ENCODE measurements around the gene MLLT3.

The MLLT3 gene

GRCh38 chr9:20407013-20407412 lies 215.3 kb downstream of the MLLT3 start:
- no peak for DNase-seq

DNA sequence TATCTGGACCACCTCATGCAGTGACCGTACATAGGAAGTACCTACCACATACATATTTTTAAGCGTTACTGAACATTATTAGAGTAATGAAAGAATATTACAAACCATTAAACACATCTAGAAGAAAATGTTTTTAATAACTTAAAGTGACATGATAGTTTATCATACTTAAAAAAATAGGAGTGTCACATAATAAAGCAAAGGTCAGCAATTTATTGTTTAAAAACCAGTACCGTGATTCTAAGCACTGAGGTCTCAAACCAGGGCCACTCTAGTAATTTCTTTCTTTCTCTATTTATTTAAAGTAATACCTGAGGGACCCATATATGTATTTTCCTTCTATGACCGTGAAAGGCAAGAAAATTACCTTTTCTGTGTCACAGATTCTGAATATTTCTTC lies 216.0 kb downstream of the MLLT3 start:
- no peak for DNase-seq

- DNase-seq, result no peak
These were observed 216.7 kb downstream of the MLLT3 start for GRCh38 chr9:20405616-20406015.

DNA sequence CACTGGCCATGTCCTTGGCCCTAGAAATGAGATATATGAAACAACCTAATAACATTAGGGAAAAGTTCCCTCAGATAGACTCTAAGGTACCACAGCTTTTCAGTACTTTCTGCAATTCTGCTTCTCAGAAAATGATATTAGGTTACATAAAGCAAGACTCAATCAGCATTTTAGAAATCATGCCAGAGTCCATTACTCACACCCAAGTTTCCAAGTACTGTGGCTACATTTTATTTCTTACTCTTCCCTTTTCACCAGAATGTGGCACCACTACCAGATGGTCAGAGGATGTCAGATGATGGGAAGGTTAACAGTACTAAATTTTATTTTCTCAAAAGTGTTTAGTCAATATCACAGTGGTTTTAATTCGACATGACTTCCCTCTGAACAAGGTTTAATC lies 217.2 kb downstream of the MLLT3 start:
- DNase-seq, result no peak

DNA sequence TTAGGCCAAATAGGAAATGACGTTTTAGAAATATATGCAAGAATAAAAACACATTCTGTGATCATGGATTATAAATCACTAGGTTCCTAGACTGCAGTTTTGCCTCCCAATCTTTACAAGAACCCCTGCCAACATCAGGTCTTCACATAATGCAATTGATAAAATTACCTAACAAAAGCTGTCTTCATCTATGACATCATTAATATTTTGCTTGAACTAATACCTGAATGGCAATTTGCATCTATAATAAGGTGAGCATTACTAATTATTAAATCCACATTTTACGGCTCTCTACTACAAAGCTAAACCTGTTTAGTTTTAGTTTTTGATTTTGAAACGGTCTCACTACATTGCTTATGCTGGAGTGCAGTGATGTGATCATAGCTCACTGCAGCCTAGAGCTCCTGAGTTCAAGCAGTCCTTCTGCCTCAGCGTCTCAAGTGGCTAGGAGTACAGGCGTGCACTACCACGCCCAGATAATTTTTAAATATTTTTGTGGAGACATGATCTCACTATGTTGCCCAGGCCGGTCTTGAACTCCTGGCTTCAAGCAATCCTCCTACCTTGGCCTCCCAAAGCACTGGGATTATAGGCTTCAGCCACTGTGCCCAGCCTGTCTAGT lies 218.0 kb downstream of the MLLT3 start:
- no peak for DNase-seq

DNA sequence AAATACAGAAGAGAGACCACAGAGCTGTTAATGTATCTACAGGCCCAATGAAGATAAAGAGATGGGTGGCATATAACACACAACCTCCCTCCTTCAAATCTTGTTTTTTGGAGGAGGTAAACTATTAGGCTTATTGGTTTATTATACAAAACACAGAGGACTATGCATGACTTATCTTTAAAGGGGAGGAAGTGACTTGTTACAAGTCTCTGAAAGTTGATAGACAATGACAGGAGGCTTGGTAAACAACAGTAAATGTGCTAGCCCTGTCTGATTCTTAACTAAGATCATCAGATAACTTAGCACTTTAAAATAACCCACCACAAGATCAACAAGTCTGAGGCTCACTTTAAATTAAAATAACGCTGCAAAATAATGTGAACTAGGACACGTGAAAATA lies 219.0 kb downstream of the MLLT3 start:
- DNase-seq, result no peak

- DNase-seq, result no peak
These were observed 219.9 kb downstream of the MLLT3 start for GRCh38 chr9:20402273-20402875.

GRCh38 chr9:20398536-20399338 lies 223.6 kb downstream of the MLLT3 start:
- peak; percentile 48 for DNase-seq

- DNase-seq, result no peak
These were observed 225.0 kb downstream of the MLLT3 start for GRCh38 chr9:20397348-20397747.

GRCh38 chr9:20396509-20396908 lies 225.8 kb downstream of the MLLT3 start:
- DNase-seq, result no peak

DNA sequence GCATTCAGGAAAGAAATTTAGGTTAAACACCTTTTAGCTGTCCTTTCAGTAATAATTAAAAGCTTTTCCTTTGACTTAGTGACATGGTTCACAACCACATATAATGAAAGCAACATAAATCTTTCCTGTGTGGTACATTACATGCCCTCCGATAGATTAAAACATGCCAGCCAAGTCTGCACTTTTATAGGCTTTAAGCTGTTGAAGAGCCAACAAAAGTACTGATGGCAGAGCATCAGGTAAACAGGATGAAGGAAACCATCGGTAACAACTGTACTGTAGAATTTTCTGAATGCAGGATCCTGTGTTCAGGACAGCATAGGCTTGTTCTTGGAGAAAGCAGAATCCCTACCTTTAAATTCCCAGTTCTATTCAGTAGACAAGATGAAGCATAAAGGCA lies 226.6 kb downstream of the MLLT3 start:
- DNase-seq, result peak; percentile 24

DNA sequence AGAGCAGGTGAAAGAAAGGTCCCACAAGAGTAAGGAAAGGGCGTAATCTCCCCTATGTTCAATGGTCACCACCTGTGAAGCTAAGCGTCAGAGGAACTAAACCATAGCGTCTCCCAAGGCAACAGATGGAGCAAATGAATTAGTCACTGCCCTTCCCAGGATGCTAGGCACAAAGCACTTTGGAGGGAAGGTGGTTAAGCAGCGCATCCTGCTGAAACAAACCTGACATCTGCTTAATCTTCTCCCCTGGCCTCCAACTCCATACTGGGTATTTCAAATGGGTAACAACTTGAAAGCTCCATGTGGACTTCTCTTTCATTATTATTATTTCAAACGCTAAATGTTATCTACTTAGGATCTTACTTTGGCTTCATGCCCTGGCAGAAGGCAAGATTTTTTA lies 227.3 kb downstream of the MLLT3 start:
- peak; percentile 36 for DNase-seq

DNA sequence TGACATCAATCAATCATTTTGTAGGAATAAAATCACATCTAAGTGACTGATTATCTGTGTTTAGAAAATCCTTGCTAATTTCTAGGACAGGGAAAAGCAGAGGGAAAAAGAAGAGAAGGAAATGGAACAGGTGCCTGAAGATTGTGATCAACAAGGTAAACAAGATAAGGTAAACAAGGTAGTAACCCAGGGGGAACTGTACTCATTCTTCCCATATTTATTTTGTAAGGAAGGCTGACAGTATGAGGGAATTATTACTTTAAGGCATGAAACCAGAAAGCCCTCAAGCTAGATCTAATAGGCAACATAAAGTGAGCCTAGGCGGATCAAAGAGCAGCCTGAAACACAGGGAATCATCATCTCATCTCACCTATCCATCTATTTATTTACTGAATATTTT lies 231.1 kb downstream of the MLLT3 start:
- no peak for DNase-seq

GRCh38 chr9:20390400-20390799 lies 231.9 kb downstream of the MLLT3 start:
- DNase-seq, result no peak

GRCh38 chr9:20387062-20387461 lies 235.2 kb downstream of the MLLT3 start:
- DNase-seq, result no peak

DNA sequence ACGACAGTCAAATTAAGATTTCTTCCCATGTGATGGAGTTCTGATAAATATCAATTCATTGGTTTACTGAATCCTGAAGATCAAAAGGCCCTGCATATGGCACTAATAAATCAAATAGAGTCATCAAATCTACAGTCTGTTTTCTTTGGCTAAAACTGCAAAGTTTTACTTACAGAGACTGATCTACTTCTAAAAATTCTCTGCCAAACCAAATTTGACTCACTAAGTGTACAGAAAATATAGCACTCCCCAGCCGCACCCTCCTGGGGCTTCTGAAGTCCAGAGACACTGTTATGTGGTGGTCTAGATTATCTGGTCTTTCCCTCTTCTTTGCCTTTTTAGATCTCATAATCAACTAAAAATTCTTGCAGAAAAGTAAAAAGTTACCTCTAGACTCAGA lies 237.7 kb downstream of the MLLT3 start:
- DNase-seq, result no peak

GRCh38 chr9:20382460-20383071 lies 239.7 kb downstream of the MLLT3 start:
- DNase-seq, result no peak

- no peak for DNase-seq
These were observed 241.8 kb downstream of the MLLT3 start for GRCh38 chr9:20380546-20380945.

GRCh38 chr9:20379804-20380225 lies 242.5 kb downstream of the MLLT3 start:
- DNase-seq, result no peak

DNA sequence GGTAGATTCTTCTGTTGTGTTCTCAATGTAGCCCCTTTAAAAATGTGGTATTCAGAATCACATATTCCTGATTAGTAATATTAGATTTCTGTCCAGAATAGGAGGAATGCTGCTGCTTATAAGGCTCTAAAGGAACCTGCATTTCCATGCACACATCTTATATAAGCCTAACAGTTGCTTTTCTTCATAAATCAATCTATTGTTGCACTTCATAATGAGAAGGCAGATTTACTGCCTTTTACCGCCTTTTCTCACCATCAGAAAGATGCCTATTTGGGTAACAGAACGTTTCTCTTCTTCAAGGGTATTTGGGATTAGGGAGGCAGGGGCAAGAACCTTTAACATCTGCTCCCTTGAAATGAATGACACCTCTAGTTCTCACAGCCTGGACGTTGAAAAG lies 243.4 kb downstream of the MLLT3 start:
- DNase-seq, result no peak

DNA sequence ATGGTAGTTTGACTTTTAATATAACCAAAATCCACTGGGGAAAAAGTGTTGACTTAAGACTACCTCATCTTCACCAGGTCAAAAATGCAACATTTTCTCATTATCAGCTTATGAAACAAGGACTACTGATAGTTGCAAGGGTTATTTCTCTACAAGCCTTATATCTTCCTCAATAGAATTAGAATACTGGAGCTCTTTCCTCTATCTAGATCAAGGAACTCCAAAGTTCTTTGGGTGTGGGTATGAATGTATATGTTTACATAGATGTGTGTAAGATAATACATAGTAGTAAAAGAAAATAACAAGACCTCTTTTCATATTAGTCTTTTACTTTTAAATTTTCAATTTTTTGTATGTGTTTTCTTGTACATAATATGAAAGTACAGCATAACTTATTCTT lies 244.5 kb downstream of the MLLT3 start:
- DNase-seq, result no peak

DNA sequence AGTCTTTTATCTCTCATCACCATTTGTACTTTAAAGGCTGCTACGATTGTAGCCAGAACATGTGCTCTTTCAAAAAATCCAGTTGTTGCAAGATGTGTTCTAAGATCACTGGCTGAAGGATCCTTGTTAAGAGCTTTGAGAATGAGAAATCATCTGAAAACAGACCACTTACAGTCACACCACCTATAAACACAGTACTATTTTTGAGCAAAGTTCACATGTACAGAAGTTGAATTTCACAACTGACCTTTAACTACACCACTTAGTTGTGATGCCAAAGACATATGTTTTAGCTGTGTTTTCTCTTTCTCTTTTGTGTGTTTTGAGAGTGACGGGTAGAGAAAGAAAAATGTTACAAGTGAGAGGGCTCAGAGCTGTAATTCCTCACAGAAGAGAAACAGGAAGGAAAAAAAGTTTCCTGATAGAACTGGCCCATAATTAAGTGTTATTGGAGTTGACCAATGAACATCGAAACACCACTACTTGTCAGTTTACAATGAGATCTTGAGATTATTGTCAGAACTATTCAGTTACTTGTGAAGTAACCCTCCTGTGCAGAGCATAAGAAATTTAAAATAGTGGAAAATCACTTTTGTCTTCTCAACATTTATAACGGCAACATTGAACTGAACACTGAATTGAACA lies 245.4 kb downstream of the MLLT3 start:
- no peak for DNase-seq

GRCh38 chr9:20376042-20376441 lies 246.3 kb downstream of the MLLT3 start:
- no peak for DNase-seq

All from NCI-H1105 treated with DMSO at 0.1 percent for 48 hours (cell line).